DMS 273 treated with DMSO at 0.1 percent for 48 hours (cell line): ENCODE data around the gene HOXB1.

Source experiments
- DNase-seq: peaks from one replicate; lab custom pipeline; 2025; lab: John Stamatoyannopoulos, UW

HOXB1 gene

GRCh38 chr17:48567646-48568354 is 37.0 kb upstream of the HOXB1 start:
- no peak for DNase-seq

DNA sequence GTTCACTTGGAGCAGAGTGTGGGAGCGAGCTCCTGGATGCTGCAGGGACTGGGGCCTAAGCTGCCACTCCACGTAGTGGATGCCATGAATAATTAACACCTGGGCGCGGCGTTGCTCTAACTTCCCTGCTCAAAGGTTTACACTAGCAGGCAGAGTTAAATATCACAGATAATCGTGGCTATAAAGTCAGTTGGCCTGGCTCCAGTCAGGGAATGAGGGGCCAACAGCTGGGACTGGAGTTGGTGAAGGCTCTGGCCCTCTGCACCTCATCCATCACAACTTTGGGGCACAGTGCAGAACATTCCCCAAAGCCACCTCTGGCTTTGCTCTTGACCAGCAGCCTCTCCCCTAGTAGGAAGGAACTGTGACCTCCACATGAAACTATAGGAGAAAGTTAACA is 36.4 kb upstream of the HOXB1 start:
- DNase-seq: no peak

- DNase-seq: no peak
These were observed 35.9 kb upstream of the HOXB1 start for GRCh38 chr17:48566717-48567116.

DNA sequence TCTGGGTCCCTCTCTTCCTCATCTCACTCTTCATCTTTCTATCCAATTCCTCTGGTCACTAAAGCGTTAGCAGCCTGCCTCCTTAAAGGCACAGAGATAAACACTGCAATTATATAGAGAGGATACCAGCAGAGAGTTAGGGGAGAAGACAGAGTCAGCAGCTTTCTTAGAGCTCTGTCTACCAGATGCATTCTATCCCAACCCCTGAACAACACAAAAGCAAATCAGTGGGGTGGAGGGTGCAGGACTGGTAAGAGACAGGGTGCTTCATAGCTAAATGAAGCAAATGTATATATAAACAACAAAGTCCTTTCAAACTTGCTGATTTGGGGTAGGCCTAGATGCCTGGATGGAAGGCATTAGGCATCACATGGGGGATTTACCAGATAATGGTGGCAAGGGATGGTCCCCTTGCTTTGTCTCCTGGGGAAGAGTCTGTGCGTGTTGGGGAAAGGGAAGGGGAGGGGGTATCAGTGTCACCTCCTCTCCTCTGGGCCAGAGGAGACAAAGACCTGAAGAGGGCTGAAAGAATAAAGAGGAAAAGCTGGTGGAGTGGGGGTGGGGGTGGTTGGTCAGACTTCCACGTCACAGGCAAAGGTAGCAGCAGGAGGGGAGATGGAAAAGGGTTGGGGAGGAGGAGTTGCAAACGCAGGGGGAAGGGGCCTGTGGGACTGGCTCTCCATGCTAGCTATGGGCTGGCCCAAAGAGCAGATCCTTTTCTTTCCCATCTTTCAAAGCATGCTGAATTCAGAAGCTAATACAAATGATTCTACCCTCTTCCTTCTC is 35.3 kb upstream of the HOXB1 start:
- DNase-seq: no peak

DNA sequence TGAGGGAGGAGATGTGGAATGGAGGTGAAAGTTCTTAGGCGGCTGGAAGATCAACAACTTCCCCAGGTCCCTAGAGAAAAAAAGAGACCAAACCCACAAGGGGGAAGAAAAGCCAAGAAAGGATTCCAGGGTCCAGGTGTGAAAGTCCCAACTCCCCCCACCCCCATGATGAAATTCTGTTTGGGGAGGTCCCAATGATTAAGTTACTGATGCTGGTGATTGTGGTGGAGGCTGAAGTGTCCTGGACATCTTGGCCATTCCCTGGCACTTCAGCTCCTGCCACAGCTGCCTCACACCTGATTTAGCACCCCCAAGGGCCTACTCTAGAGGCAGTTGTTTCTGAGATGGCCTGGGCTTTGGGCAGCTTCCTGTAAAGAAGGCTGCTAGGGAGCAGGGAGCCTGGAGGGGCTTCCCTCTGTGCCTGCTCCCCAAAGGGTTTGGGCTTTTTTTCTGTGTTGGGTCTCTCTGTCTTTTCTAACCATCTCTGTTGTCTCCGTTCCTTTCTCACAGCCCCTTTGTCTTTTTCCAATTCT is 34.3 kb upstream of the HOXB1 start:
- DNase-seq: no peak

DNA sequence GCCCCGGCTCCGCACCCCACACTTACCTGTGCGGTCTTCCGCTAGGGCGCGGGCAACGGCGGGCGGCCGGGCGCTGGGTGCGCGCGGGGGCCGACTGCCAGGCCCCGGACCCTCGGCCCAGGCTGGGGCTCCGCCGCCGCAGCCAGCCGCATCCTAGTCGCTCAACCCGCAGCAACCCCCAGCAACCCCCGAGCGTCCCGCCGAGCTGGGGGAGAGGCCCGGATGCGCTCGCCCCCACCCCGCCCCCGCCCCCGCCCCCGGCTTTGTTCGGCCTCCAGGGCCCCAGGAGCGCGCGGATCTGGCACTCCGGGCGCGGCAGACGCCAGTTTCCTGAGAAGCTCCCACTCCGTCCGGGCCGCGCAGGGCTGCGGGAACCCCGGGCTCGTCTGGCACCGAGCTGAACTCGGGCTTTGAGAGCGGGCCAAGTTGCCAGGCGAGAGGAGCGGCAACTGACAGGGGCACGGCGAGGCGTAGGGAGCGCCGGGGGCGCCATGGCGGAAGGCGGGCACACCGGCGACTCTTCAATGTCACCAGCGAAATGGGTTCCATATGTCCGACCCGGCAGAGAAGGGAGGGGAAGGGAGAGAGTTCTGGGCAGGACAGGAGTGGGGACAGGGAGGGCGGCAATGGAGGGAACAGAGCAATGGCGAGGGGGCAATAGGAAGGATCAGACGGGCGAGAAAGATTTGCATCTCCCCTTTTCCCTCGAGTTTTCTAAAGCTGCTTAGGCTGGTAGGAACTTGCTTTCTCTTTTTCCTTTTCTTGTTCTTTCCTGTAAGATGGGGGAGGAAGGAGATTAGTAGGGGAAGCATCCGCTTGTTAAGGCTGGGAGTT is 33.6 kb upstream of the HOXB1 start:
- DNase-seq: no peak

- DNase-seq: no peak
These were observed 33.0 kb upstream of the HOXB1 start for GRCh38 chr17:48563867-48564187.

GRCh38 chr17:48563385-48563838 is 32.6 kb upstream of the HOXB1 start:
- no peak for DNase-seq

GRCh38 chr17:48562934-48563333 is 32.1 kb upstream of the HOXB1 start:
- no peak for DNase-seq

GRCh38 chr17:48561884-48562810 is 31.3 kb upstream of the HOXB1 start:
- DNase-seq: no peak

GRCh38 chr17:48559840-48560817 is 29.3 kb upstream of the HOXB1 start:
- no peak for DNase-seq

GRCh38 chr17:48559122-48559839 is 28.5 kb upstream of the HOXB1 start:
- DNase-seq: no peak

- no peak for DNase-seq
These were observed 28.0 kb upstream of the HOXB1 start for GRCh38 chr17:48558831-48559121.

DNA sequence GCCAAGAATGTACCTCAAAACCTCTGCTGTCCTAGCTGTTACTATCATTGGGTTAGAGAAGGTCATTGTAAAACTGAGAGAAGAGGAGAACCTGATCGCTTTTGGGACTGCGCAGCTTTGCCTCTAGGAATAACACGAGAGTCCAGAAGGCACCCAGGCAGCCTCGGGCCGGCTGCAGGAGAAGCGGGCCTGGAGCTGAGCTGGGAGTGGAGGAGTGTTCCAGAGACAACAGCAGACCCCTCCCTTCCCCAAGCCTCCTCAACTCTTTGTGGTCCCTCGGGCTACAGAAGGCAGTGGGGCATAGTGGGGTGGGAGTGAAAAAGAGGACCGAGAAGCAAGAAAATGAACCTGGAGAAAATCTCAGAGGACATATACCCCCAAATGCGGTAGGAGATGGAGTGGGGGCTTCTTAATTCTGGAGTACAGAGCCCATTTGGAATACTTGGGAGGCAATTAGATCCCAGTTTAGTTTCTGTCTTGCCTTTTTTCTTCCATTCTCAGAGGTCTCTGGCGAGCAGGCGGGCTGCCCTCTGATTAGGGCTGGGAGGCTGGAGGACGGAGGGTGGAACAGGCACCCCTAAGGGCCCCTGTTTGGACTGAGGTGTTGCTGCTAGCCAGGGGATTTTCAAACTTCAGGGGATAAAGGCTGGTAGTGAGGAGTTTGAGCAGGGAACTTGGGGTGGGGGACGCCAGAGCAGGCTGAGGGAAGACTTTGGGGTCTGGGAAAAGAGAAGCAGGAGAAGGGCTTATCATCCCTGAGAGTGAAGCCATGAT is 27.4 kb upstream of the HOXB1 start:
- no peak for DNase-seq

GRCh38 chr17:48556576-48557401 is 26.0 kb upstream of the HOXB1 start:
- no peak for DNase-seq

- no peak for DNase-seq
These were observed 25.4 kb upstream of the HOXB1 start for GRCh38 chr17:48556229-48556575.

DNA sequence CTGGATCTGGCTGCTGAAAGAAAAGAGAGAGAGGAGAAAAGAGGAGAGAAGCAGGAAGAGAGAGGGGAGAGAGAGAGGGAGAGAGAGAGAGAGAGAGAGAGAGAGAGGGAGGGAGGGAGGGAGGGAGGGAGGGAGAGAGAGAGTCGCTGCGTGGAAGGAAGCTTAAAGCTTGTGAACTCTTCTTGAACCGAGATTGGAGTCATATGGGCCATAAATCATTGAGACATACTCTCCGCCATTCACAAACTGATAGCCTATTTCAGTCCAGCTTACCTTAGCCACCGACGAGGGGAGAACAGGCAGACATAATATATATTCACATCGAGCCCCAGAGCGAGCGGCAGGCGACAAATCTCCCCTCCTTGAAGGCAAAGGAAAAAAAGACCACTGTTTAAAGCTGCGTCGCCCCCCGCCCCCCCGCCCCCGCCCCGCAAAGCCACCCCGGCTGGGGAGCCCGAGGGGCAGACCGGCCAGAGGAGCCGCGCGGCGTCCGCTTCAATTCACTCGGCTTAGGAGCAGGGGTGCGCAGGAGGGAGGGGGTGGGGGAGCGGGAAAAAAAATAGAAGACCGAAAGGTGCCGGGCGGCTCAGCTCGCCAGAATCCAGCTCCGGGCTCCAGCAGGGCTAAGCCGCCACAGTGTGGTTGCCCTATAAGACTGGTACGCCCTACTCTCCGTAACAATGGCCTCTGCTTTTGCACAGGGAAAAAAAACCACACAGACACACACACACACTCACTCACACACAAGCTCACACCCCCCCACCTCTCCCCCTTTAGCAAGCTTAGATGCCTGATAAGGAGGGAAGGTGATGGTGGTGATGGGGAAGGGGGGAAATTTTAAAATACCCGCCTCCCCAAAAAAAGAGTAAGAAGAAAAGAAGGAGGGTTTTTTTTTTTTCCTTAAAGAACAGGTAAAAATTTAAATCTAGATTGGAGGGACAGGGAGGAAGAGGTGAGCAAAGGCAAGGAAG is 24.7 kb upstream of the HOXB1 start:
- DNase-seq: no peak
